ENCODE measurements around the gene ATP11A.

ATP11A gene

DNA sequence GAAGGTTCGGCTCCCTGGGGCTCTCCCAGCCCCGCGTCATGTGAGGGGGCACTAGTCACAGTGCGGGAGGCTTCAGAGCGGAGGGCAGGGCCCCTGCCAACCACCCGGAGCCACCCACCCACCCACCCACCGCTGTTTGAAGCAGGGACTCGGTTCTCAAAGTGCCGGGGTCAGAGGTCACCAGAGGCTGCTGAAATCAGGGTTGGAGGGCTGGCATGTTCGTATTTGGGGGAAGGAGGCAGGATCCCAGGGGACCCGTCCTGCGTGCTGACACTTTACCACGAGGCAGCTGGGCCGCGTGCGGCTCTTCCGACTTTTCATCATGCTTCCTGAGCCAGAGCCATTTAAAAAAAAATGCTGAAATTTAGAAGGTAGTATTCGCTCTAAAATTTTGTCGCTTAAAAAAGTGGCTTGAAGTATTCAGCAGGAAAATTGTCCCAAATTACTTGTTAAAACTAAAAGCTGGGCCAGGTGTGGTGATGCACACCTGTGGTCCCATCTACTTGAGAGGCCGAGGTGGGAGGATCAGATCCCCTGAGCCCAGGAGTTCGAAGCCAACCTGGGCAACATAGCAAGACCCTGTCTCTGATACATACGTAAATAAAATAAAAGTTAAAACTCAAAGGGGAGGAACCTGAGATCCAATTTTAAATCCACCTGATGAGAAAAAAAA is 21.2 kb downstream of the ATP11A start:
- no peak for DNase-seq (ENCODE audit: low spot score)

DNA sequence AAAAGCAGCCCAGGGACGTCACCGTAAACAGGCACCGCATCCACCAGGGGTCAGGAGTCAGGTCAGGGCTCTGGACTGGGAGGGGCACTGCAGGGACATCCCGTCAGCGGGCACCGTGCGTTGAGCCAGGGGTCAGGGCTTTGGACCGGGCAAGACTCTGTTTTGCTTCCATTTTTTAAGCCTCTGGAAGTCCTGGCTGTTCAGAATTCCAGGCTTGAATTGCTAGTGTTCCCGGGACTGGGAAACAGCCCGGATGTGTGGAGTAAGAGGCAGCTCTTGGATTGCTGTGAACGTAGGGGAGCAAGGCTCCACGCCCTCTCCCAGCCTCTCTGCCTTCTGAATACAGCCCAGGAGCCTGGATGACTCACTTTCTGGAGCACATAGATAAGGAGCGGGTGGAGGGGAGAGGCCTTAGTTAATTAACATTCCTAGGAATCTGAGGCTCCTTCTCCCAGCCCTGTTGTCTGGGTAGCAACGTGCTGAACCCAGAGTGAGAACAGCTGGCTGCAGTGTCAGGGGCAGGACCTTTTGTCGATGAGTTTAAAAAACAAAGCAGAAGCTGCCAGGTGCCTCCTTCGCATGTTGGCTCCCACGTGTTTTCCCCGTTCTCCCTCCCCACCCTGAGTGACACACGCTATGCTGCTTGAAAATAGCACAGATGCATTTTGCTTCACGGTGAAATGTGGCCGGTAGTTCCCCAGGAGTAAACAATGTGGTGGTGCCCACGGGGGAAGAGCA is 21.9 kb downstream of the ATP11A start:
- DNase-seq (ENCODE audit: low spot score): peak; percentile 72

DNA sequence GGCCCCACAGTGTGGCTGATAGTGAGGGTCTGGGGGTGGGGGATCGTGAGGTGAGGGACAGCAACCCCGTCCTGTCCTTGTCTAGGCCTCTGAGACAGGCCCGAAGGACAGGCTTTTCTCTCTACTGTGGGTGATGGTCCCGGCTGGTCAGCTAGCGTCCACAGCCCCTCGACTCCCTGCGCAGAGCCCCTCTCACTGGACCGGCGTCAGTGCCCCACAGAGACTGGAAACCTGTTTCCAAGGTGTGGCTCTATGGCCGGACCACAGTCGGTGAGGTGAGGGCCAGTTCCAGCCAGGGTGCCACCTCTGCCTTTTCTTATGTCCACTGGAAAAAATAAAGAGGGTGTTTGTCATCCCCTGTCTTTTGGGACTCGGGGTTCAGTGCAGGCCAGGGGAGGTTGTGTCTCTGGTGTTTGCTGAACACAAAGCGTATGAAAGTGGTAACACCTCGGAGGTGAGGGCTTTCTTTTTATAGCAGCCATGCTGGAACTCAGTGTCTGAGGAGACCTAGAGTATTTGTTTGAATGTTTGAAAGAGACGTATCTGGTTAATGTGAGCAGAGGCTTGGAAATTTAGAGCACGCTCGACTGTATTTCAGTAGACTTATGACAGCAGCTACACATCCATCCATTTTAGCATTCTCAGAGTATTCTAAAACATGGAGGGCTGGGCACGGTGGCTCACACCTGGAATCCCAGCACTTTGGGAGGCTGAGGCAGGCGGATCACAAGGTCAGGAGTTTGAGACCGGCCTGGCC is 22.8 kb downstream of the ATP11A start:
- DNase-seq (ENCODE audit: low spot score): no peak

DNA sequence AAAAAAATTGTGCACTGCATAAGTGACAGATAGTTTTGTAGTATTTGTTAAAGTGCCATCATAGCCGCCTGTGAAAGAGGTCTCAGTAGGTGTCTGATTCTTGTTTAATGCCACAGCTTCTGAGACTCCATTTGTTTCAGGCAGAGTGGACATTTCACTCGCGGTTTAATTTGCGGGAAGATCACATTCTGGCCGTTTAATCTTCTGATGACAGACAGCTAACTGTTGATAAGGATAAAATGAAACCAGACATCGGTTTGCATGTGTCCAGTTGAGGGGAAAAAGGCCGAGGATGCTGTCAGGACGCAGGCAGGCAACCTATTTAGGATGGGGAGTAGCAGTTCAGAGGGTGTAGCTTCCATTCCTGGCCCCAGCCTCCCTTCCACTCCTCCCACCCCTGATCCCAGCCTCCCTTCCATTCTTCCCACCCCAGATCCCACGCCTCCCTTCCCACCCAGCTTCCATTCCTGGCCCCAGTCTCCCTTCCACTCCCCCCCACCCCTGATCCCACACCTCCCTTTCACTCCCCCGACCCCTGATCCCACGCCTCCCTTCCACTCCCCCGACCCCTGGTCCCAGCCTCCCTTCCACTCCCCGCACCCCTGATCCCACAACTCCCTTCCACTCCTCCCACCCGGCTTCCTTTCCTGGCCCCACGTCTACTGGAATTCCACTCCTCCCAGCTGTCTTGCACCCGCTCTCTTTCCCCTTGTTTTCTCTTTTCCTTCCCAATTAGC is 23.8 kb downstream of the ATP11A start:
- DNase-seq (ENCODE audit: low spot score): no peak

DNA sequence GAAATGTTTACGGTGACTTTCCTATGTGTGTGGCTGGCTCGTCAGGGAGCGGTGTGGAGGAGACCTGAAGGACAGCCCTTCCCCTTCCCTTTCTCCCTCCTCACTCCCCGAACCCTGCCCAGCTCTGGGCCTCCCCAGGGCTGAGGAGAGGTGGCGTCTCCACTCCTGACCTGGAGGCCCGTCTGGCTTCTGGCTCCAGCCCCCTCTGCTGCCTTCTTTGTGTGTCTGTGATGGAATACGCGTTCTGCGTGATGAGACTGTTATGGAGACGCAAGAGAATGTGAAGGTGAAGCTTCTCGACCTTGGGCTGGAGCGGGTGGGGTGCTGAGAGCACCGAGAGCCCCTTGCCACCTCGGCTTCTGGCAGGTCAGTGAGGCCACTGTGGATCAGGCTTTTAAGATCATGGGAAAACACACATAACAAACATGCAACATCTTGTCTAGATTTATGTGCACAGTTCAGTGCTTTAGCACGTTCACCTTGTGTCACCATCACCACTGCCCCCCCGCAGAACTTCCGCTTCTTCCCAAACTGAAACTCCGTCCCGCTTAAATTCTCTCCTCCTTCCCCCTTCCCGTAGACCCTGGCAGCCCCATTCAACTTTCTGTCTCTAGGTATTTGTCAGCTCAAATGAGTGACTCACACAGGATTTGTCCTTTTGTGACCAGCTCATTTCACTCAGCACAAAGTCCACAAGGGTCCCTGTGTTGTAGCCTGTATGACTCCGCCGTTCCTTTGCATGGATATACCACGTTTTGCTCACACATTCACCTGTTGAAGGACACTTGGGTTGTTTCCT is 24.7 kb downstream of the ATP11A start:
- DNase-seq (ENCODE audit: low spot score): peak; percentile 37

DNA sequence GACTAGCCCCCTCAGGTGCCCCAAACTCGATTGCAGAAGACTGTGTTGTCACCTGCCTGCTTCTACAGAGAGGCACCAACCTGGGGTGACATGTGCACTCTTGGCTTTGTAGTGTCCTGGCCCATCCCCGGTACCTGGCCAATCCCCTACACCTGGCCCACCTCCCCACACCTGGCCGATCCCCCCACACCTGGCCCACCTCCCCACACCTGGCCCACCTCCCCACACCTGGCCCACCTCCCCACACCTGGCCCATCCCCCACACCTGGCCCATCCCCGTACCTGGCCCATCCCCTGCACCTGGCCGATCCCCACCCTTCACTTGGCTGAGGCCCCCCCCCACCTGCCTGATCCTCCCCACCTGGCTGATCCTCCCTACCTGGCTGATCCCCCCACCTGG is 25.4 kb downstream of the ATP11A start:
- no peak for DNase-seq (ENCODE audit: low spot score)

DNA sequence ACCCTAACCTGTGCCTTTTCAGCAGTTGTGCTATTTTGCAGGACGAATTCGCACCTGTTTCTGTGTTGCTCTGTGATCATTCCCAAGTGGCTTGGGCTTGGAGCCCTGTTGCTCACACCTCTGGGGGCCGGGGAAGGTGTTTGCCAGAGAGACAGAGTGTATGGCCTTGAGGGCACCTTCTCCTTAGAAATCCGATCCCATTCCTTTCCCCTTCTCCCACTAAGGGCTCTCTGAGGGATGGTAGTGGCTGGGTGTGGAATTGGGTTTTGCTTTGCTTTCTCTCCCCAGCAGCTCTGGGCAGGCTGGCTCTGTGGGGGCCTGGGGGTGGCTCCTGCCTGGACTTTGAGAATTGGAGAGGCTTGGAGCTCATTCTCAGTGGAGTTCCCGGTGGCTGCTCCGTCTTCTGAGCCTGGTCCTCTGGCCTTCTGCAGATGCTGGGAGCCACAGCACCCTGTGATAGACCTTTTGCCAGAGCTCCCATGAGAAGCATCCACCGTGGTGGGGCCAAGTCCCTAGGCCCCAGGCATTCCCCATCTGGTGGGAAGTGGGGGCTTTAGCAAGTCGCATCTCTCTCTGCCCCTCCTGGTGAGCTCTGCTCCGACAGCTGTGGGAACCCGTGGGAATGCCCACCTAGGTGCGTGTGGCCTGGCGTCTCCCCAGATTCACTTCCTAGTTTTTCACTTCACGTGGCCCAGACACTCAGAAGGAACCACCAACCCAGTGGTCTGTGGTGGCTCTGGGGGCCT is 26.1 kb downstream of the ATP11A start:
- no peak for DNase-seq (ENCODE audit: low spot score)

DNA sequence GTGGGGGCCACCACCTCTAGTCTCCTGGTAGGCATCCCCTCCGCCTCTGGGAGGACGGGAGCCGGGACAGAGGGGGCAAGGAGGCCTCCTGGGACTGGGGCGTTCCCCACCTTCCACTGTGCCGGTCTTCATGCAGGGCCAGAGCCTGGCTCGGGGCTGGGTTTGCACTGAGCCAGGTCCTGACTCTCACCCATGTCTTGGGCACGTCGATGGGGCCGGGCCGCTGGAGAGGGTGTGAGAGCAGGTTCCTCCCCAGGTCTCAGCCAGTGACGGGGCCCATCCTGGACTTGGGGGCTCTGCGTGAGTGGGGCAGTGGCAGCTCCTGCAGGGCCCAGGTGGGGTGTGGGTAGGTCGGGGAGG is 26.6 kb downstream of the ATP11A start:
- DNase-seq (ENCODE audit: low spot score): no peak

DNA sequence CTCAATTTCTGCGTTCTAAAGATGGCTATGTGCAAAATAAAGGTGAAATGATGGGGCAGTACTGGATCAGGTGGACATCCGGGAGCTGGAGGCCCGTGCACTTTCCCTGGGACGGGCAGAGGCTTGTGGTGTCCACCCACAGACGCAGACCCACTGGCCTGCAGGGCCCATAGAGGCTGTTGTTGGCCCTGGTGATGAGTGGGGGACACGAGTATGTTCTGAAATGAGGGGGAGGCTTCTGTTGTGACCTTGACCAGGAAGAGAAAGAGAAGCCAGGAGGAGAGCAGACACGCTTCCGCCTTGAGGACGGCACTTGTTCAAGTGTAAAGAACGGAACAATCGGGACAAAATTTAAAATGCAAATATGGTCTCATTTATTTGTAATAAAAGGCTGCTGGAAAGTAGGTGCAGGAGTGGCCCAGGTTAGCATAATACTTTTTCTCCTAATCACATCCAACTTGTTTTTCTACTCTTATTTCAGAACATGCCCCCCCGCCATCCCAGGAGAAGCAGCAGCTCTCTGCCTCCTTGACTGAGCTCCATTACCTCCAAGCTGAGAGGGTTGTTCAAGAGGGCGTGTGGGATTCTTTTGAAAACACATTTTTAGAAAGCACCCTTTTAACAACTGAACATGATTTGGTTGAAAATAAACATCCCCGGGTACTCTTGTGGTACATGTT is 27.1 kb downstream of the ATP11A start:
- no peak for DNase-seq (ENCODE audit: low spot score)

DNA sequence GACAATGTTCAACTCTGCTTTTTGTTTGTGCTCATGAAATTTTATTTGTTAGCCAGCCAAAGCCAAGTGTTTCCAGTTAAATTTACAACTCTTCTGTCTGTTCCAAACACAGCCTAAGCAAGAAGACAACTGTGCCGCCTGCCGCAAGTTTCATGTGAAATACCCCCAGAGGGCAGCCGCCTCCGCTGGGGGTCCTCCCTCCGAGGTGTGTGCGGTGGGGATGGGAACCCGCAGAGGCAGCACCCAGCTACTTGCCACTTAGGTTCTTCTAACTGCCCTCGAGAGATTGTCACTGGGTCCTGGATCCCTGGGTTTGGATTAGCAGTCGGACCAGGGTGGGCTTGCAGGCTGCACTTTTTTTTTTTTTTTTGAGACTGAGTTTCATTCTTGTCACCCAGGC is 28.5 kb downstream of the ATP11A start:
- no peak for DNase-seq (ENCODE audit: low spot score)

DNA sequence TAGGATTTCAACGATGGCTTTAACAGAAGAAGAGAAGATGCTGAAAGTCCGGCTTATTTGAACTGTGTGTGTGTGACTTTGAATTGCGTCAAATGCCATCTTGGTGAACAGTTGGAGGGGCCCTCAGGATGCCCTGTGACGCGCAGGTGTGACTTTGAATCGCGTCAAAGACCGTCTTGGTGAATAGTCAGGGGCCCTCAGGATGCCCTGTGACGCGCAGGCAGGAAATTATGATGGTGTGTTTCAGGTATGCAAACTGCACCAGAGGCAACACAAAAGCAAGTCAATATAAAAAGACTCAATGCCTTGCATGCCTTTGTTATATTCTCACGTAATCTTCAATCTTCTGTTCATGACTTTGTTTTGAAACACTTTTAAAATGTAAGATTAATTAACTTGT is 29.2 kb downstream of the ATP11A start:
- no peak for DNase-seq (ENCODE audit: low spot score)

DNA sequence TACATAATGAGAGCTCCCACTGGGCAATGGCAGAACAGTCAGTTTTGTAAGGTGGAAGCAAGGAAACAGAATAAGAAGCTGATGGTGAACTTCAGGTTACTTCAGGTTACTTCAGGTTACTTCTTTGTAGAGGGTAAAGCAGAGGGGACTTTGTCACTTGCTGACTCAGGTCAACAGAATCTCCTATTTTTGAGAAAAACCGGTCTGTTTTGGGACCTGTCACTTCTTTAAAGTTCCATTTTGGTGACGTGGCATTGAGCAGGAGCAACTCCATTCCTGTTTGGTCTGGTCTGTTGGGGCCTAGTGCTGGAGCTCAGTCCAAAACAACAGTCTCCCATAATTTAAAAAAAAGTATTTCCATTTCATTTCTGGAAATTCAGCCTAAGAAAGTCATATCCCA is 29.7 kb downstream of the ATP11A start:
- DNase-seq (ENCODE audit: low spot score): no peak

DNA sequence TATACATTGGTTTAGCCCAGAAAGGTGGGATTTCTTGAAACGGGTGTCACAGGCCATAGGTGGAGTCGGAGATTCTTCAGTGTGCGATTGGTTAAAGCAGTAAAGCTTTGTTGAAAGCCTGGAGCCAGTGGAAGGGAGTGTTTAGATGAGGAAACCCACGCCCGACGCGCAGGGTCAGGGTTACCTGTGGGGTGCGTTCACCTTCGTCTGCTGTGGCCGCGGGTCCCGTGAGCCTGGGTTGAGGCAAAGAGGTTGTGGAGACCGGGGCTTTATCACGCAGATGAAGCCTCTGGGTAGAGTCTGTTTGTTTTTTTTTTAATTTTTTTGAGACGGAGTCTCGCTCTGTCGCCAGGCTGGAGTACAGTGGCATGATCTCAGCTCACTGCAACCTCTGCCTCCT is 30.4 kb downstream of the ATP11A start:
- no peak for DNase-seq (ENCODE audit: low spot score)

DNA sequence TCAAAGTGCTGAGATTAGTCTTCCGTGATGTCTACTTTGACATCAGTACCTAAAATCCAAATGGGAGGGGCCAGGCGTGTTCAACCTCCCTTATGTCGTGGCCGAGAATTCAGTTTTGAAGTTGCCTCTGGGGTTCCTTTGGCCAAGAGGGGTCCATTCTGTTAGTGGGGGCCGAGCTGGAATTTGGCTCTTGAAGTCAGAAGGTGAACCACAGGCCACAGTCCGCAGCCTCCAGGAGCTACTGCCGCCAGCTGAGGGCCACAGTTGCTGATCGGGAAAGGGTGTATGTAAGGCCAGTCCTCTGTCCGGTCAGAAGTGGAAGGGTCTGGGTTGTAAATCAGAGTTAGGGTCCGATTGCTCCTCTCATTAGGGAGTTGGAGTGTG is 31.0 kb downstream of the ATP11A start:
- DNase-seq (ENCODE audit: low spot score): no peak

DNA sequence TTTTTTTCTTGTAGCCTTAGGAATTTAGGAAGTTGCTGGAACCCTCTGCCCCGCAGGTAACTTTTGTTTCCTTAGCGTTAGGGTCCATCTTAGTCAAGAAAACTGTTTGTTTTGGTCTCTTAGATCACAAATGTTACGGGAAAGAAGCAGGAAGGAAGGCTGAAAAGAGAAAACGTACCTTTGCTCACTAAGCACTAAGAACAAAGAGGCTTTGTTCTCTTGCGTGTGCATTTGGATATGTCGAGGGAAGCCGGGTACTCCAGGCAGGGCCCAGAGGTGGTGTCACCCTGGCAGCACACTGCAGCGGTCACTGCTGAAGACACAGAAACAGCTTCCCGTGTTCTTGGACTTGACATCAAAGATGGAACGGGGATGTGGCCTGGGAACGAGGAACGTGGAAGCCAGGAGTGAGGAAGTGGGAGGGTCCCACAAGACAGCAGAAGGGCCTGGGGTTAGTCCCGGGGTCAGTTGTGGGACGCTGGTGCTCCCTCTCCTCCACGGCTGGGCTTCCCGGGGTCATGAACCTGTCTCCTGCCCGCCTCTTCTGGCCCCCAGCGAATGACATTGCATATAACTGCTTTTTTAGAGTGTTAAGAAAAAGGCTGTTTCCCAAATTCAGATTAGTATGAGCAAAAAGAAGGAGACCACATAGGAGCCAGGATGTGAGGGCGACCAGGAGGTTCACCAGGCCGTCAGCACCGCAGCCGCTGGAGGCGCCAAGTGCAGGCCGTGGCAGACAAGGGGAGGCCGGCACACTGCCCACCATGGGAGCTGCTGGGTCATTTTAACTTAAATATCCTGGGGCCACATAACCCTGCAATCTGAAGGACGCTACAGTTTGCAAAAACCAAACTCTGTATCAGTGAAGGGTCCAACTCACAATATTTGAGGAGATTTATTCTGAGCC is 31.6 kb downstream of the ATP11A start:
- DNase-seq (ENCODE audit: low spot score): no peak

DNA sequence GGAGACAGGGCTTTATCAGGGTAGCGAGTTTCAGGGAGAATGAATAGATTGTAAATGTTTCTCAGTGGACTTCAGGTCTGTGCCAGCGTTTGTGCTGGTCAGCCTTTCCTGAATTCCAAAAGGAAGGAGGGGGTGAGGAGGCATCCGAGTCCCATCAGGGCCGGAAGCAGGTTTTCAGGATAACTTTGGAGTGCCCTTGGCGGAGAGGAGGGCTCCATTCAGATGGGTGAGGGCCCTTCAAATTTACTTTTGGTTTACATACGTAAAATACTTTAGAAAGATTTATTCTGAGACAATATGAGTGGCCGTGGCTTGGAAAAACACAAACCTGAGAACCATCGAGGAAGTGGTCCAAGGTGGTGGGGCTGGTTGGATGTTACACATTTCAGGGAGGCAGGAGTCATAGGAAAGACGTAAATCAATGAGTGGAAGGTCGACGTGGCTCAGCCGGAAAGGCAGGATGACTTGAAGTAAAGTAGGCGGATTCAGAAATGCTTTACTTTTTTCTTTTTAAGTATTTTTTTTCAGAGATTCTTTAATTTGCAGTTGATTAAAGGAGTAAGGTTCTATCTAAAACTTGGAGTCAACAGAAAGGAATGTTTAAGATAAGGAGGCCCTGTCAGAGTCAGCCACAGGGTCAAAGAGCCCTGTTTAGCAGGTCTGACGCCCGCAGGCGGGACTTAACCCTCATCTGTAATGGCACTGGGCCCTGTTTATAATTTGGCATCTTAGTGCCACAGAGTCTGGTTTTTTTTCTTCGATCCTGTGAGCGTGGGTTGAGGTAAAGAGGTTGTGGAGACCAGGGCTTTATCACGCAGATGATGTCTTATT is 32.8 kb downstream of the ATP11A start:
- peak; percentile 72 for DNase-seq (ENCODE audit: low spot score)

DNA sequence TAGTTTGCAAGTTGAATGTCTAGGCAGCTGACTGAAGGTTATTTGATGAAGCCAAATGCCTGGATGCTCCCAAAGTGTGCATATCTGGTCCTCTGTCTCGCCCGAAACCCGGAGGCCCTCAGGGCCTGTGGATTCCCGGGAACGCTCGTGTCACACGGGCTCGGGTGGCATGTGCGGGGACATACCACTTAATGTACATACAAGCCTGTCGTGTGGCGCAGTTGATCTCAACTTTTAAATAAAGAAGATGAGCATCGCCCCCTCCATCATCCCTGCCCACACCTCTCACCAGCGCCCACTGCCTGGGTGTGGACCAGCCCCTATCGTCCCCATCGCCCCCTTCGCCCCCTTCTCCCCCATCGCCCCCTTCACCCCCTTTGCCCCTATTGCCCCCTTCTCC is 33.9 kb downstream of the ATP11A start:
- no peak for DNase-seq (ENCODE audit: low spot score)

DNA sequence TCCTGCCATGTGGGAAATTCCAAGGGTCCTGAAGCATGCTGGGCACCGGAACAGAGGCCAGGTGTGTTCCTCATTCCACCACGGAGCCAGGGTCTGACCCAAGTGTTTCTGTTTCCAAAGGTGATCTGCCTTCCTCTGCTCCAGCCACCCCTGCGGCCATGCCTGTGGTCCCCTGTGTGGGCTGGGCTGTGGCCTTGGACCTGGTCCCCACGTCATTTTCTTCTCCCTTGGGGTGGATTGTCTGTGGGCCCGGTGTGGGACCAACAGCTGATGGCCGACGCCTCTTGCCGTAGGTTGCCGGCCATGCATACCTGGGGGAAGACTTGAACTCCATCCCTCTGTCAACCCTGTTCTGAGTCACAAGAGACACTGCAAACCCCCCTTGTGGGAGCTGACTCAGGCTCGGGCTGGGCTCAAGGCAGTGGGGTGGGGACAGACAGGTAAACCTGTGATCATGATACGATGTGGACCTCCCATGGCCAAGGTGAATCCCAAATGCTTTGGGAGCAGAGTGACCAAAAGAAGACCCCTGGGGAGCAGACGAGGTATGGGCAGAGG is 35.0 kb downstream of the ATP11A start:
- DNase-seq (ENCODE audit: low spot score): no peak
